K562 (cell line): Measurements from ENCODE around the gene H2AZ2. TPM values are rescaled to one million over a fixed set of nuclear protein-coding genes. Genes with fewer than 3 reads are reported as not detected.

Experiments used
- ATAC-seq: fragments of 200-7000 bp; cut with Tn5 transposase; 3 replicates; pipeline ENCODE4 v1.9.1; 2020; ENCODE audit warnings: moderate library complexity
- BruUV-seq: library from RNA; stranded (reverse); fragments of 400-500 nt; replicated peaks from 2 replicates; lab custom pipeline; 2021; lab: Mats Ljungman, UMichigan
- CTCF ChIA-PET: fragments of 300-600 bp; formaldehyde crosslinking; extraction: SDS; loops from one replicate; lab custom pipeline; 2021; ENCODE audit warnings: low intra/inter-chr PET ratio; lab: Yijun Ruan, JAX
- POLR2A ChIA-PET: fragments of 300-600, 350-650 bp; sonication (Branson Sonifier 250); formaldehyde crosslinking; extraction: SDS; loops from one replicate; lab custom pipeline; 2021; ENCODE audit warnings: antibody characterized with exemption, inconsistent platforms; lab: Yijun Ruan, JAX
- DNase-seq, 4 experiments: peaks; one replicate each; pipeline versions ENCODE4 v3.0.0 to v3.0.0-alpha.2; 2011 to 2018; ENCODE audit warnings: low spot score in 3 of 4, mixed read lengths in 3 of 4; ENCODE audit errors: extremely low read depth in 1 of 4
- FAIRE-seq: peaks from 2 replicates; lab custom pipeline; 2011; peaks lifted over from hg19 to GRCh38; lab: Jason Lieb, UNC
- H2AFZ ChIP-seq: 2 replicates; pipeline ENCODE4 v1.6.0; 2011; ENCODE audit warnings: low read depth, low read length, control low read depth, inconsistent platforms
- H3K27ac ChIP-seq: fragments of 200-600 bp; 3 replicates; pipeline ENCODE4 v1.8.0; 2011; ENCODE audit warnings: low read depth, mild to moderate bottlenecking, control low read depth, inconsistent platforms, low read length, moderate library complexity, mixed read lengths; ENCODE audit errors: extremely low read depth
- H3K27me3 ChIP-seq, 2 experiments: fragments of 300-600 bp in 1 of 2; 2 replicates in 1 of 2; 3 replicates in 1 of 2; pipeline versions ENCODE4 v1.6.0 to v1.8.0; 2011; ENCODE audit warnings: inconsistent platforms in 2 of 2, low read length in 2 of 2, mild to moderate bottlenecking in 1 of 2, mixed read lengths in 1 of 2, moderate library complexity in 1 of 2; ENCODE audit not compliant: control insufficient read depth in 2 of 2, insufficient read depth in 2 of 2
- H3K36me3 ChIP-seq: fragments of 300-600 bp; 3 replicates; pipeline ENCODE4 v1.8.0; 2011; ENCODE audit warnings: mild to moderate bottlenecking, low read length, inconsistent platforms; ENCODE audit not compliant: control insufficient read depth, insufficient read depth
- H3K4me1 ChIP-seq, 2 experiments: fragments of 200-600 bp in 1 of 2; replicated peaks in 1 of 2; 2 replicates in 1 of 2; 3 replicates in 1 of 2; pipeline versions ENCODE4 v1.5.1 to v1.8.0; 2011; ENCODE audit warnings: inconsistent platforms in 2 of 2, low read length in 2 of 2, mild to moderate bottlenecking in 1 of 2, mixed read lengths in 1 of 2, moderate library complexity in 1 of 2; ENCODE audit not compliant: control insufficient read depth in 2 of 2, insufficient read depth in 2 of 2
- H3K4me2 ChIP-seq: 2 replicates; pipeline ENCODE4 v1.6.1; 2011; ENCODE audit warnings: low read length, control low read depth, inconsistent platforms, mixed read lengths; ENCODE audit not compliant: insufficient read depth
- H3K4me3 ChIP-seq: fragments of 200-600 bp; sonication (generic), shearing (Covaris generic); 2 replicates; pipeline ENCODE4 v1.5.1; 2016; ENCODE audit warnings: control low read depth, inconsistent platforms
- H3K79me2 ChIP-seq: fragments of 200-600 bp; 3 replicates; pipeline ENCODE4 v1.8.0; 2011; ENCODE audit warnings: low read length, inconsistent platforms; ENCODE audit not compliant: control insufficient read depth, insufficient read depth
- H3K9ac ChIP-seq, 2 experiments: 2 replicates each; pipeline versions ENCODE4 v1.6.0 to v1.6.1; 2011; ENCODE audit warnings: low read depth in 2 of 2, low read length in 2 of 2, control low read depth in 1 of 2, inconsistent platforms in 1 of 2, mild to moderate bottlenecking in 1 of 2, mixed read lengths in 1 of 2; ENCODE audit not compliant: insufficient read depth in 1 of 2
- H3K9me1 ChIP-seq: one replicate; pipeline ENCODE4 v1.6.0; 2011; ENCODE audit warnings: inconsistent platforms, mild to moderate bottlenecking, low read length, moderate library complexity; ENCODE audit not compliant: control insufficient read depth, insufficient read depth
- H3K9me3 ChIP-seq: replicated peaks from 2 replicates; pipeline ENCODE4 v1.5.1; 2011; ENCODE audit warnings: low read depth, low read length, inconsistent platforms; ENCODE audit not compliant: control insufficient read depth, insufficient read depth
- H4K20me1 ChIP-seq: replicated peaks from 2 replicates; pipeline ENCODE4 v1.6.1; 2011; ENCODE audit warnings: low read length, inconsistent platforms, mixed read lengths; ENCODE audit not compliant: control insufficient read depth, insufficient read depth
- ARID2 ChIP-seq: fragments of 450-650 bp; IDR thresholded peaks from 2 replicates; pipeline ENCODE4 v1.6.1; 2017; ENCODE audit warnings: antibody characterized with exemption, mild to moderate bottlenecking
- CHD4 ChIP-seq: fragments of 200-600 bp; sonication (generic); IDR thresholded peaks from 3 replicates; pipeline ENCODE4 v1.6.1; 2012; ENCODE audit warnings: low read depth, mild to moderate bottlenecking, mixed read lengths, low read length, inconsistent platforms; ENCODE audit not compliant: insufficient read depth, insufficient replicate concordance, poor library complexity, severe bottlenecking
- CREB1 ChIP-seq, 2 experiments: sonication (generic) in 1 of 2; formaldehyde crosslinking in 1 of 2; IDR thresholded peaks; 2 replicates each; pipeline versions ENCODE4 v1.6.1 to v1.8.0; 2012 to 2022; ENCODE audit warnings: inconsistent platforms in 1 of 2, mild to moderate bottlenecking in 1 of 2, missing genetic modification reagents in 1 of 2, moderate library complexity in 1 of 2
- KLF6 ChIP-seq: fragments of 250-450 bp; sonication (Bioruptor Pico); IDR thresholded peaks from 2 replicates; pipeline ENCODE4 v1.4.0; 2020; ENCODE audit warnings: mild to moderate bottlenecking, moderate library complexity, borderline replicate concordance
- MAZ ChIP-seq, 2 experiments: fragments of 450-650 bp in 1 of 2; sonication (generic) in 1 of 2; formaldehyde crosslinking; IDR thresholded peaks in 1 of 2; conservative IDR thresholded peaks in 1 of 2; 2 replicates each; pipeline versions ENCODE4 v1.4.0 to v1.5.0; 2020; ENCODE audit warnings: mild to moderate bottlenecking in 1 of 2, missing genetic modification reagents in 1 of 2
- MLX ChIP-seq, 2 experiments: fragments of 450-650 bp in 1 of 2; sonication (generic) in 1 of 2; formaldehyde crosslinking; conservative IDR thresholded peaks; 2 replicates each; pipeline versions ENCODE4 v1.4.0 to v1.8.1; 2020 to 2022; ENCODE audit warnings: mild to moderate bottlenecking in 1 of 2, missing genetic modification reagents in 1 of 2
- PHTF2 ChIP-seq: fragments of 250-450 bp; sonication (Bioruptor Pico); IDR thresholded peaks from 2 replicates; pipeline ENCODE4 v1.5.0; 2021; ENCODE audit warnings: mild to moderate bottlenecking
- PPARD ChIP-seq: fragments of 250-450 bp; sonication (Bioruptor Pico); IDR thresholded peaks from 2 replicates; pipeline ENCODE4 v1.8.0; 2022; ENCODE audit warnings: inconsistent platforms, mild to moderate bottlenecking, moderate library complexity
- PREB ChIP-seq: sonication (generic); formaldehyde crosslinking; IDR thresholded peaks from 2 replicates; pipeline ENCODE4 v1.8.1; 2023; ENCODE audit warnings: mild to moderate bottlenecking, missing genetic modification reagents
- SRSF3 ChIP-seq: fragments of 200-400 bp; formaldehyde crosslinking; IDR thresholded peaks from 2 replicates; pipeline ENCODE4 v1.6.1; 2016; ENCODE audit warnings: mild to moderate bottlenecking, low read length, moderate library complexity; ENCODE audit not compliant: insufficient read depth
- SRSF7 ChIP-seq: fragments of 200-400 bp; formaldehyde crosslinking; optimal IDR thresholded peaks from 2 replicates; pipeline ENCODE3; 2017; ENCODE audit warnings: mild to moderate bottlenecking, low read depth, low read length
- ZBED1 ChIP-seq: IDR thresholded peaks from 2 replicates; pipeline ENCODE4 v1.6.1; 2014
- ZBTB12 ChIP-seq: fragments of 250-450 bp; sonication (Bioruptor Pico); IDR thresholded peaks from 2 replicates; pipeline ENCODE4 v1.4.0; 2020
- ZNF124 ChIP-seq: sonication (generic); formaldehyde crosslinking; IDR thresholded peaks from 2 replicates; pipeline ENCODE4 v1.8.1; 2022; ENCODE audit warnings: missing genetic modification reagents
- ZNF655 ChIP-seq: fragments of 250-450 bp; sonication (Bioruptor Pico); IDR thresholded peaks from 2 replicates; pipeline ENCODE4 v1.5.0; 2021
- ZNF707 ChIP-seq: fragments of 250-450 bp; sonication (Bioruptor Pico); conservative IDR thresholded peaks from 2 replicates; pipeline ENCODE4 v1.8.0; 2022; ENCODE audit warnings: inconsistent platforms, mild to moderate bottlenecking, moderate library complexity
- WGBS: fragments of 100-300 bp; shearing (Covaris generic); methylation state at CpG from one replicate; pipeline ENCODE4 v1.1.6; 2016; ENCODE audit warnings: low coverage, mixed read lengths; ENCODE audit not compliant: insufficient coverage; ENCODE audit errors: missing lambda C conversion rate; 5-methylcytosine and 5-hydroxymethylcytosine counted together
- in situ Hi-C: fragments of 300-500 bp; cut with MboI; formaldehyde crosslinking; loops from 4 replicates; pipeline ENCODE4 v1.15.0; 2018; ENCODE audit warnings: inconsistent platforms, mixed read lengths
- intact Hi-C: fragments of 100-400 bp; cut with micrococcal nuclease; formaldehyde crosslinking; loops from 2 replicates; pipeline ENCODE4 v1.14.2; 2022
- polyA plus RNA-seq, 8 experiments: library from polyadenylated mRNA; depleted of rRNA in 4 of 8; stranded (reverse) in 5 of 8; unstranded in 3 of 8; fragments of >200 nt; fragmentation: Nextera tagmentation in 2 of 8; fragmentation: Illumina TruSeq in 1 of 8; extraction: Ambion mirVana in 2 of 8; extraction: Trizol in 1 of 8; gene quantifications; 2 replicates each; pipeline versions ENCODE4 v1.2.1 to v1.2.3, GENCODE V29; 2011 to 2014; ENCODE audit warnings: inconsistent platforms in 1 of 8, missing spikeins in 1 of 8
- total RNA-seq, 7 experiments: library from RNA; depleted of rRNA in 6 of 7; stranded (reverse); fragments of >200 nt in 6 of 7; fragmentation: Illumina TruSeq in 2 of 7; extraction: Trizol in 2 of 7; gene quantifications; 2 replicates each; pipeline versions ENCODE4 v1.2.1 to v1.2.3, GENCODE V29; 2011 to 2021; ENCODE audit warnings: low replicate concordance in 1 of 7
- TF ChIP-seq, protein P1 (sequence below): fragments of 450-650 bp; IDR thresholded peaks from 2 replicates; pipeline ENCODE4 v1.6.1; 2016

The H2AZ2 gene
- total and polyA plus RNA-seq, 9 of the 15 experiments (the other 6 are each of a cell fraction or from before 2014, with no cell fraction given): 105 to 382 (median 286) TPM

- Histone ChIP-seq H3K9me1 (no peaks in the 10 kb centered on the region), H3K9me3 (no peaks in the 10 kb centered on the region), H3K36me3 (no peaks in the 10 kb centered on the region), H3K9ac (no peak overlapping the region), H3K4me3 (no peak overlapping the region), H2AFZ (no peak overlapping the region), H4K20me1 (no peaks in the 10 kb centered on the region), H3K4me1 (peaks cover 0 to 4% of the 10 kb centered on the region in 2 experiments; a peak in 2 of 5 replicates), H3K27ac (no peak overlapping the region), H3K4me2 (no peak overlapping the region), H3K27me3 (no peaks in the 10 kb centered on the region), H3K79me2 (no peaks in the 10 kb centered on the region)
- POLR2A ChIA-PET: interaction anchor here (0.7 to 5.1 kb wide), 4 partner anchors 9 to 164 kb away, joined by 3 to 38 read pairs (median 3); partner anchors contain the start of gene H2AZ2
- in situ Hi-C loops (loop anchor here (5.0 kb wide), 1 partner anchor 64 kb away; no protein-coding TSS in a partner anchor), intact Hi-C loops (loop anchor here (10.0 kb wide), 1 partner anchor 277 kb away; no protein-coding TSS in a partner anchor)
- DNase-seq (no peak), ATAC-seq (no peak), FAIRE-seq (no peak)
- 69% methylated on average over 2 of the region's 2 CpGs for WGBS
- CTCF ChIA-PET: no interaction called here
- BruUV-seq: no TSS peak
- TF ChIP-seq, protein P1, sequence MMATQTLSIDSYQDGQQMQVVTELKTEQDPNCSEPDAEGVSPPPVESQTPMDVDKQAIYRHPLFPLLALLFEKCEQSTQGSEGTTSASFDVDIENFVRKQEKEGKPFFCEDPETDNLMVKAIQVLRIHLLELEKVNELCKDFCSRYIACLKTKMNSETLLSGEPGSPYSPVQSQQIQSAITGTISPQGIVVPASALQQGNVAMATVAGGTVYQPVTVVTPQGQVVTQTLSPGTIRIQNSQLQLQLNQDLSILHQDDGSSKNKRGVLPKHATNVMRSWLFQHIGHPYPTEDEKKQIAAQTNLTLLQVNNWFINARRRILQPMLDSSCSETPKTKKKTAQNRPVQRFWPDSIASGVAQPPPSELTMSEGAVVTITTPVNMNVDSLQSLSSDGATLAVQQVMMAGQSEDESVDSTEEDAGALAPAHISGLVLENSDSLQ: no peak
- TF ChIP-seq SRSF3: no peak
- TF ChIP-seq CREB1 (IDR thresholded peaks at IDR 0.05): no peak
- no peak for TF ChIP-seq CREB1 (CRISPR knock-in tag; IDR thresholded peaks at IDR 0.05)
- TF ChIP-seq ARID2: no peak
- TF ChIP-seq PHTF2 (CRISPR knock-in tag): no peak
- TF ChIP-seq ZNF707 (CRISPR knock-in tag): no peak
- no peak for TF ChIP-seq PPARD (CRISPR knock-in tag)
- no peak for TF ChIP-seq KLF6 (CRISPR knock-in tag)
- no peak for TF ChIP-seq CHD4
- TF ChIP-seq ZNF124 (CRISPR knock-in tag): no peak
- no peak for TF ChIP-seq MLX (CRISPR knock-in tag; conservative IDR thresholded peaks at IDR 0.05)
- no peak for TF ChIP-seq MAZ (CRISPR knock-in tag; conservative IDR thresholded peaks at IDR 0.05 in 1 of 2, IDR thresholded peaks at IDR 0.05 in 1 of 2)
- no peak for TF ChIP-seq ZBED1
- TF ChIP-seq ZNF655: no peak
- no peak for TF ChIP-seq SRSF7
- no peak for TF ChIP-seq ZBTB12
- TF ChIP-seq PREB (CRISPR knock-in tag): no peak
Measured at GRCh38 chr7:44858161-44858560, 10.3 kb upstream of the H2AZ2 start.
